Breast epithelium (tissue), 4 donors: ENCODE data around the gene C6orf136. TPM values are rescaled to one million over a fixed set of nuclear protein-coding genes. Genes with fewer than 3 reads are reported as not detected.
"Not testable (repeated sequence)": the region's sequence is repeated elsewhere in the genome, so short reads cannot be mapped to it uniquely, and the experiment has no call there.

ENCODE experiments used
- DNase-seq, 2 donors: peaks; one replicate each; pipeline ENCODE4 v3.0.0-alpha.2; 2019; ENCODE audit warnings: low spot score in 2 of 2
- H3K27ac ChIP-seq, 2 donors: fragments of 200-600 bp; sonication (generic) in 1 of 2; one replicate each; pipeline ENCODE4 v1.5.1; 2016 to 2019; ENCODE audit warnings: mild to moderate bottlenecking in 1 of 2
- H3K27me3 ChIP-seq, 2 donors: fragments of 200-600 bp; sonication (generic) in 1 of 2; one replicate each; pipeline versions ENCODE4 v1.5.1 to v1.6.0; 2017 to 2019; ENCODE audit warnings: control low read depth in 1 of 2, mild to moderate bottlenecking in 1 of 2
- H3K36me3 ChIP-seq: fragments of 200-600 bp; one replicate; pipeline ENCODE4 v1.5.1; 2019
- H3K4me1 ChIP-seq, 2 donors: fragments of 200-600 bp; sonication (generic); one replicate each; pipeline ENCODE4 v1.5.1; 2016 to 2019; ENCODE audit warnings: control low read depth in 1 of 2
- H3K4me3 ChIP-seq, 3 donors: fragments of 200-600 bp; sonication (generic); 1 replicate in 2 of 3; 2 replicates in 1 of 3; pipeline ENCODE4 v1.5.1; 2016 to 2019; ENCODE audit warnings: mild to moderate bottlenecking in 3 of 3, moderate library complexity in 2 of 3
- H3K9me3 ChIP-seq, 2 donors: fragments of 200-600 bp; sonication (generic) in 1 of 2; one replicate each; pipeline ENCODE4 v1.5.1; 2016 to 2019; ENCODE audit warnings: control low read depth in 1 of 2
- CTCF ChIP-seq, 3 donors: fragments of 450-650 bp; IDR thresholded peaks; one replicate each; pipeline ENCODE4 v1.5.1; 2016 to 2017; ENCODE audit warnings: antibody characterized with exemption in 3 of 3, mild to moderate bottlenecking in 3 of 3, moderate library complexity in 3 of 3
- POLR2A ChIP-seq: fragments of 450-650 bp; IDR thresholded peaks from one replicate; pipeline ENCODE4 v1.6.1; 2016; ENCODE audit warnings: antibody characterized with exemption, mild to moderate bottlenecking, moderate library complexity
- POLR2AphosphoS5 ChIP-seq, 3 donors: sonication (generic); formaldehyde crosslinking; IDR thresholded peaks; one replicate each; pipeline ENCODE4 v1.6.1; 2017; ENCODE audit warnings: antibody characterized with exemption in 3 of 3
- intact Hi-C: fragments of 100-400 bp; cut with DNase I; formaldehyde crosslinking; loops from one replicate; pipeline ENCODE4 v1.15.1; 2023; ENCODE audit warnings: low total_unique reads
- total RNA-seq, 3 donors: library from RNA; depleted of rRNA; stranded (reverse); fragments of >200 nt; gene quantifications; one replicate each; pipeline ENCODE4 v1.1.0, GENCODE V29; 2016

The C6orf136 gene
- 10 to 100 TPM in 2 of 3 donors, 1 to 10 TPM in 1; 9.6 to 19.0 (median 16.1) TPM for total RNA-seq

DNA sequence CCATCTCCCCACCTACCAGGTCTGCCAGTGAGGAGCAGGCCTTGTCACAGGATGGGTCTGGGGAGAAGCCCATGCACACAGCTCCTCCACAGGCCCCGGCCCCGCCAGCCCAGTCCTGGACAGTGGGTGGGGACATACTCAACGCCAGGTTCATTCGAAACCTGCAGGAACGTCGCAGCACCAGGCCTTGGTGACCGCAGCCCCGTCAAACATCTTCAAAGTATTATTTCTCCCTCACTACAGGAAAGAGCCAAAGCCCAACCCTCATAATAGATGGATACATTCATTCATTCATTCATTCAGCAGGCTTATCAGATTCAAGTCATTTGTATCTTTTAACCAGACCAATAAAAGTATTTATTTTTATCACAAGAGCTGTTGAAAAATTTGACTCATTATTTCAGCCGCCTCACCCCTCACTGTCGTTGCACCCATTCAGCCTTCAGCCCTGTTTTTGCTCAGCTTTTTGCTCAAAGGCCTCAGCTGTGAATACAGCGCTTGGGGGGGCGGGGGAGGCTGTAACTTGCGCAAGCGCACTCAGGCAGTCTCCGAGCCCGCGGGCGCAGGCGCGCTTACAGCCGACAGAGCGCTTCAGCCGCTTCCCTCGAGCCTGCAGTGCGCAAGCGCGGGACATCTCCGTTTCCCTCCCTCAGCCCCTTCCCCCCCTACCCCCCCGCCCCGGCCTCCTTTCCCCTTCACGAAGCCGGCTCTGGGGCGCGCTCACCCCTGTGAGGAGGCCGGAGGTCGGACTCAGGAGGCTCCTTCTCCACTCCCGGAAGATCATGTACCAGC lies at the start of gene C6orf136:
Gene C6orf136 (plus strand): TSS at position 684 of the 792 bp plus-strand sequence. CDS start 99 bp downstream, at position 783.
- peak within 1 kb of the TSS; percentile 87 to 93 for H3K27ac ChIP-seq
- peaks cover 5% of the 10 kb centered on the region for H3K36me3 ChIP-seq
- intact Hi-C loops, result no loop called here
- DNase-seq, result peak; percentile 80 to 88
- H3K9me3 ChIP-seq, result no peaks in the 10 kb centered on the region
- peaks cover 0 to 4% of the 10 kb centered on the region in 2 donors for H3K4me1 ChIP-seq
- no peaks in the 10 kb centered on the region for H3K27me3 ChIP-seq
- H3K4me3 ChIP-seq, result peak within 1 kb of the TSS; percentile 70 to 90 (median 89)
- TF ChIP-seq POLR2AphosphoS5 (IDR thresholded peaks at IDR 0.05), result no peak
- TF ChIP-seq POLR2A, result no peak
- no peak for TF ChIP-seq CTCF (IDR thresholded peaks at IDR 0.05)

GRCh38 chr6:30597315-30598144 lies 49.4 kb upstream of the C6orf136 start:
- DNase-seq, result peak; percentile 69 to 79
- H3K4me1 ChIP-seq, intact Hi-C loops, H3K4me3 ChIP-seq, H3K36me3 ChIP-seq, H3K9me3 ChIP-seq, H3K27me3 ChIP-seq: not testable (repeated sequence)
- TF ChIP-seq POLR2AphosphoS5 (IDR thresholded peaks at IDR 0.05) (peak in 2 of 3 donors; percentile 21 to 33), CTCF (IDR thresholded peaks at IDR 0.05) (peak; percentile 51 to 78 (median 75))
- H3K27ac ChIP-seq, result peak overlapping the region in 1 of 2 donors; percentile 8

GRCh38 chr6:30598912-30599624 lies 47.9 kb upstream of the C6orf136 start:
- TF ChIP-seq POLR2AphosphoS5 (IDR thresholded peaks at IDR 0.05) (no peak), CTCF (IDR thresholded peaks at IDR 0.05) (no peak), POLR2A (no peak)
- intact Hi-C loops, result no loop called here

DNA sequence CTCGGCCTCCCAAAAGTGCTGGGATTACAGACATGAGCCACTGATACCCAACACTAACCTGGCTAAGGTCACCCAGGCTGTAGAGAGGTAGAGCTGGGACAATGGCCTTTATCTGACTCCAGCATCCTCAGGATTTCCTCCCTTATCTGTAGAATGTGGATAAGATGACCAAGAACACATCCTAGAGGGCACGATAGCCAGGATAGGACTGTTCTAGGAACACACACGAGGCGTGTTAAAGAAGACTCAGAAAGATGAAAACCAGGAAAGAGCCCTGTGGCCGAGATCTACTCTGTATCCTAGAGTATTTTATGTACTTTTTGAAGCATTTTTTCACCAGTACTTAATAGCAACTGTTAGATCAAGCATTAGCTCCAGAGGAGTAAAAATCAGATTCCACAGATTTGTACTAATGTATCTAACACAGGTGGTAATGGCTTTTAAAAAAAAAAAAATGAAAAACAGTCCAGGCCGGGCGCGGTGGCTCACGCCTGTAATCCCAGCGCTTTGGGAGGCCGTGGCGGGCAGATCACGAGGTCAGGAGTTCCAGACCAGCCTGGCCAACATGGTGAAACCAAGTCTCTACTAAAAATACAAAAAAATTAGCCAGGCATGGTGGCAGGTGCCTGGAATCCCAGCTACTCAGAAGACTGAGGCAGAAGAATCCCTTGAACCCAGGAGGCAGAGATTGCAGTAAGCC lies 47.2 kb upstream of the C6orf136 start:
- Histone ChIP-seq H3K9me3 (no peaks in the 10 kb centered on the region), H3K27me3 (no peaks in the 10 kb centered on the region), H3K36me3 (peaks cover 28% of the 10 kb centered on the region), H3K27ac (peak overlapping the region in 1 of 2 donors; percentile 10), H3K4me1 (no peaks in the 10 kb centered on the region), H3K4me3 (no peak overlapping the region)
- no peak for DNase-seq
- no peak for TF ChIP-seq POLR2AphosphoS5 (IDR thresholded peaks at IDR 0.05)
- TF ChIP-seq CTCF (IDR thresholded peaks at IDR 0.05), result no peak
- no peak for TF ChIP-seq POLR2A
- intact Hi-C loops, result no loop called here

More at GRCh38 chr6:30598912-30599624, 47.9 kb upstream of the C6orf136 start:
- Histone ChIP-seq H3K27ac (peak overlapping the region in 1 of 2 donors; percentile 10), H3K36me3 (peaks cover 21% of the 10 kb centered on the region), H3K4me1 (no peaks in the 10 kb centered on the region), H3K9me3 (no peaks in the 10 kb centered on the region), H3K27me3 (no peaks in the 10 kb centered on the region), H3K4me3 (no peak overlapping the region)
- DNase-seq, result no peak
